GM12892 (cell line): ENCODE data around the gene HS3ST5.

ENCODE experiments used
- POLR2A ChIP-seq: IDR thresholded peaks from 2 replicates; pipeline ENCODE4 v1.6.1; 2011; ENCODE audit warnings: low read depth, low read length, control low read depth
- POLR2AphosphoS5 ChIP-seq: IDR thresholded peaks from 2 replicates; pipeline ENCODE4 v1.6.1; 2011; ENCODE audit warnings: low read depth, low read length, control low read depth
- TAF1 ChIP-seq: IDR thresholded peaks from 2 replicates; pipeline ENCODE4 v1.6.1; 2011; ENCODE audit warnings: low read depth, mild to moderate bottlenecking, control low read depth, low read length, borderline replicate concordance

- TF ChIP-seq POLR2AphosphoS5 (no peak), POLR2A (no peak), TAF1 (no peak)
Observed at GRCh38 chr6:114154812-114155211, 188.0 kb downstream of the HS3ST5 start.
